Measurements from ENCODE around the gene CCL23. TPM values are rescaled to one million over a fixed set of nuclear protein-coding genes. Genes with fewer than 3 reads are reported as not detected.

The CCL23 gene
- total and polyA plus RNA-seq, 2 donors (not counting 1 experiment from before 2014, with no cell fraction given): not detected

GRCh38 chr17:35963663-35964062, 54.1 kb downstream of the CCL23 start:
- Histone ChIP-seq H3K4me1 (ENCODE audit: control insufficient read depth, extremely low read depth, insufficient read depth, low read length) (no peaks in the 10 kb centered on the region), H2AFZ (ENCODE audit: low read length) (no peak overlapping the region), H4K20me1 (ENCODE audit: control insufficient read depth, extremely low read depth, insufficient read depth, low read length) (no peaks in the 10 kb centered on the region), H3K79me2 (ENCODE audit: control insufficient read depth, insufficient read depth, low read length) (no peaks in the 10 kb centered on the region), H3K9ac (ENCODE audit: insufficient read depth, low read length) (no peak overlapping the region), H3K4me2 (ENCODE audit: extremely low read depth, insufficient read depth, low read length) (no peak overlapping the region), H3K27ac (ENCODE audit: insufficient read depth, low read length) (no peak overlapping the region), H3K4me3 (replicated peaks in 1 of 4; ENCODE audit: control extremely low read depth in 1 of 4, insufficient read depth in 1 of 4, low read depth in 3 of 4, low read length in 4 of 4) (no peak overlapping the region), H3K36me3 (ENCODE audit: control insufficient read depth, insufficient read depth, low read length) (no peaks in the 10 kb centered on the region), H3K27me3 (ENCODE audit: control insufficient read depth, insufficient read depth, low read length) (no peaks in the 10 kb centered on the region), H3K9me3 (ENCODE audit: control insufficient read depth, insufficient read depth, low read depth, low read length) (no peaks in the 10 kb centered on the region)
- no peak for DNase-seq (ENCODE audit: low read depth in 2 of 2)
- TF ChIP-seq EZH2 (IDR thresholded peaks at IDR 0.05; ENCODE audit: low read length, missing control alignments) (no peak), CTCF (conservative IDR thresholded peaks at IDR 0.05 in 1 of 2, IDR thresholded peaks at IDR 0.05 in 1 of 2; ENCODE audit: low read depth in 1 of 2, low read length in 2 of 2) (no peak)

Other genes starting within 250 kb of the CCL23 start
- gene MMP28, start 222.3 kb downstream of the CCL23 start, total RNA-seq: 2.8 and 4.6 TPM in 2 replicates
- gene MMP28, start 222.3 kb downstream of the CCL23 start, polyA plus RNA-seq: 0.49 and 1.1 TPM in 2 replicates
- gene TAF15, start 208.5 kb downstream of the CCL23 start, total RNA-seq: 57.8 and 84.1 TPM in 2 replicates
- 22.9 and 30.5 TPM in 2 replicates for gene TAF15, start 208.5 kb downstream of the CCL23 start, polyA plus RNA-seq
- not detected in 2 replicates for gene HEATR9, start 149.1 kb downstream of the CCL23 start, total RNA-seq
- gene HEATR9, start 149.1 kb downstream of the CCL23 start, polyA plus RNA-seq: not detected in 2 replicates
- gene CCL5, start 137.6 kb downstream of the CCL23 start, total RNA-seq: not detected in 2 replicates
- 0.03 and 0.07 TPM in 2 replicates for gene CCL5, start 137.6 kb downstream of the CCL23 start, polyA plus RNA-seq
- under 0.01 and 0.83 TPM in 2 replicates for gene RDM1, start 87.2 kb downstream of the CCL23 start, total RNA-seq
- gene RDM1, start 87.2 kb downstream of the CCL23 start, polyA plus RNA-seq: 0.48 and 0.75 TPM in 2 replicates
- not detected in 2 replicates for gene LYZL6, start 74.3 kb downstream of the CCL23 start, total RNA-seq
- gene LYZL6, start 74.3 kb downstream of the CCL23 start, polyA plus RNA-seq: not detected in 2 replicates
- not detected in 2 replicates for gene CCL16, start 36.5 kb downstream of the CCL23 start, total RNA-seq
- not detected in 2 replicates for gene CCL16, start 36.5 kb downstream of the CCL23 start, polyA plus RNA-seq
- not detected in 2 replicates for gene CCL14, start 31.2 kb downstream of the CCL23 start, total RNA-seq
- gene CCL14, start 31.2 kb downstream of the CCL23 start, polyA plus RNA-seq: not detected in 2 replicates
- not detected in 2 replicates for gene CCL15, start 16.4 kb downstream of the CCL23 start, total RNA-seq
- gene CCL15, start 16.4 kb downstream of the CCL23 start, polyA plus RNA-seq: not detected in 2 replicates
- gene CCL18, start 46.3 kb upstream of the CCL23 start, total RNA-seq: not detected in 2 replicates
- gene CCL18, start 46.3 kb upstream of the CCL23 start, polyA plus RNA-seq: not detected in 2 replicates
- not detected in 2 replicates for gene CCL3, start 72.2 kb upstream of the CCL23 start, total RNA-seq
- gene CCL3, start 72.2 kb upstream of the CCL23 start, polyA plus RNA-seq: not detected in 2 replicates
- not detected in 2 replicates for gene CCL4, start 85.9 kb upstream of the CCL23 start, total RNA-seq
- gene CCL4, start 85.9 kb upstream of the CCL23 start, polyA plus RNA-seq: not detected in 2 replicates
- gene TBC1D3B, start 158.7 kb upstream of the CCL23 start, total RNA-seq: 1.8 and 2.3 TPM in 2 replicates
- 0.42 and 0.86 TPM in 2 replicates for gene TBC1D3B, start 158.7 kb upstream of the CCL23 start, polyA plus RNA-seq
- gene CCL3L1, start 178.8 kb upstream of the CCL23 start, total RNA-seq: not detected in 2 replicates
- not detected in 2 replicates for gene CCL3L1, start 178.8 kb upstream of the CCL23 start, polyA plus RNA-seq
- gene CCL4L2, start 193.1 kb upstream of the CCL23 start, total RNA-seq: not detected in 2 replicates
- gene CCL4L2, start 193.1 kb upstream of the CCL23 start, polyA plus RNA-seq: not detected in 2 replicates
- under 0.01 and 0.51 TPM in 2 replicates for gene TBC1D3I, start 246.6 kb upstream of the CCL23 start, total RNA-seq
- gene TBC1D3I, start 246.6 kb upstream of the CCL23 start, polyA plus RNA-seq: 0.03 TPM in 1 of 2 replicates, not detected in the other

Measured in fibroblast of lung (primary cell).